GM19099 (cell line): ENCODE measurements around the gene INHBB.

Experiments used
- POLR2A ChIP-seq: IDR thresholded peaks from 3 replicates; pipeline ENCODE4 v1.6.1; 2011; ENCODE audit warnings: low read depth; ENCODE audit not compliant: insufficient read length; ENCODE audit errors: extremely low read depth

Gene INHBB

GRCh38 chr2:120312860-120313694 is 32.9 kb upstream of the INHBB start:
- TF ChIP-seq POLR2A, result no peak

- TF ChIP-seq POLR2A, result no peak
Measured at GRCh38 chr2:120313695-120314615, 32.0 kb upstream of the INHBB start.

- no peak for TF ChIP-seq POLR2A
Measured at GRCh38 chr2:120314690-120315366, 31.1 kb upstream of the INHBB start.

- TF ChIP-seq POLR2A, result no peak
Measured at GRCh38 chr2:120315367-120316033, 30.4 kb upstream of the INHBB start.

- TF ChIP-seq POLR2A, result no peak
Measured at GRCh38 chr2:120316071-120316470, 29.9 kb upstream of the INHBB start.

- no peak for TF ChIP-seq POLR2A
Measured at GRCh38 chr2:120316528-120317179, 29.3 kb upstream of the INHBB start.

- no peak for TF ChIP-seq POLR2A
Measured at GRCh38 chr2:120317180-120317533, 28.8 kb upstream of the INHBB start.

- no peak for TF ChIP-seq POLR2A
Measured at GRCh38 chr2:120317916-120318315, 28.0 kb upstream of the INHBB start.

GRCh38 chr2:120318626-120319025 is 27.3 kb upstream of the INHBB start:
- TF ChIP-seq POLR2A, result no peak

GRCh38 chr2:120319123-120319522 is 26.8 kb upstream of the INHBB start:
- no peak for TF ChIP-seq POLR2A

GRCh38 chr2:120319686-120320317 is 26.1 kb upstream of the INHBB start:
- no peak for TF ChIP-seq POLR2A

GRCh38 chr2:120320318-120320851 is 25.6 kb upstream of the INHBB start:
- no peak for TF ChIP-seq POLR2A

- TF ChIP-seq POLR2A, result no peak
Measured at GRCh38 chr2:120321721-120322284, 24.1 kb upstream of the INHBB start.
